Liver (tissue), 9 donors: ENCODE results near the gene BECN2. TPM values are rescaled to one million over a fixed set of nuclear protein-coding genes. Genes with fewer than 3 reads are reported as not detected.

Source experiments
- DNase-seq: peaks from one replicate; pipeline ENCODE4 v3.0.0-alpha.2; 2017; ENCODE audit warnings: low spot score
- H3K27ac ChIP-seq, 2 donors: one replicate each; pipeline ENCODE4 v1.7.0; 2013; ENCODE audit warnings: inconsistent platforms in 2 of 2, low read length in 2 of 2, control low read depth in 1 of 2, low read depth in 1 of 2, mild to moderate bottlenecking in 1 of 2
- H3K27me3 ChIP-seq, 4 donors: one replicate each; pipeline versions ENCODE4 v1.6.1 to v1.7.0; 2013; ENCODE audit warnings: low read length in 3 of 4, inconsistent platforms in 1 of 4, mild to moderate bottlenecking in 1 of 4, moderate library complexity in 1 of 4; ENCODE audit not compliant: control insufficient read depth in 4 of 4, insufficient read depth in 4 of 4
- H3K36me3 ChIP-seq, 4 donors: one replicate each; pipeline versions ENCODE4 v1.6.1 to v1.7.0; 2013; ENCODE audit warnings: low read length in 3 of 4, mild to moderate bottlenecking in 3 of 4, low read depth in 1 of 4, moderate library complexity in 1 of 4; ENCODE audit not compliant: control insufficient read depth in 4 of 4, insufficient read depth in 3 of 4
- H3K4me1 ChIP-seq, 4 donors: one replicate each; pipeline versions ENCODE4 v1.6.1 to v1.7.0; 2013; ENCODE audit warnings: low read length in 3 of 4, mild to moderate bottlenecking in 3 of 4, moderate library complexity in 1 of 4; ENCODE audit not compliant: control insufficient read depth in 4 of 4, insufficient read depth in 4 of 4
- H3K4me3 ChIP-seq, 3 donors: one replicate each; pipeline versions ENCODE4 v1.6.1 to v1.7.0; 2013; ENCODE audit warnings: low read length in 3 of 3, control low read depth in 1 of 3, low read depth in 1 of 3, mild to moderate bottlenecking in 1 of 3
- H3K9ac ChIP-seq, 2 donors: one replicate each; pipeline ENCODE4 v1.7.0; 2013; ENCODE audit warnings: low read length in 2 of 2, mild to moderate bottlenecking in 2 of 2, moderate library complexity in 2 of 2, control low read depth in 1 of 2, low read depth in 1 of 2
- H3K9me3 ChIP-seq, 4 donors: one replicate each; pipeline versions ENCODE4 v1.6.1 to v1.7.0; 2013; ENCODE audit warnings: low read length in 3 of 4; ENCODE audit not compliant: control insufficient read depth in 4 of 4
- ATF3 ChIP-seq: IDR thresholded peaks from 2 replicates; pipeline ENCODE4 v1.6.1; 2016; ENCODE audit warnings: antibody characterized with exemption
- CTCF ChIP-seq: fragments of 150-350 bp; IDR thresholded peaks from 2 replicates; pipeline ENCODE4 v1.5.1; 2017; ENCODE audit warnings: improper control_type of control experiment, low read depth, low read length; ENCODE audit not compliant: missing input control
- EGR1 ChIP-seq, 2 donors: IDR thresholded peaks; 2 replicates each; pipeline ENCODE4 v1.6.1; 2016 to 2018; ENCODE audit warnings: antibody characterized with exemption in 2 of 2, low read depth in 2 of 2
- FOXA1 ChIP-seq: IDR thresholded peaks from 2 replicates; pipeline ENCODE4 v1.6.1; 2016; ENCODE audit warnings: antibody characterized with exemption
- FOXA2 ChIP-seq: IDR thresholded peaks from 2 replicates; pipeline ENCODE4 v1.6.1; 2016; ENCODE audit warnings: antibody characterized with exemption
- GABPA ChIP-seq, 2 donors: IDR thresholded peaks in 1 of 2; conservative IDR thresholded peaks in 1 of 2; 2 replicates each; pipeline ENCODE4 v1.6.1; 2016; ENCODE audit warnings: antibody characterized with exemption in 2 of 2, mild to moderate bottlenecking in 1 of 2, moderate library complexity in 1 of 2
- HNF4A ChIP-seq, 2 donors: conservative IDR thresholded peaks; 2 replicates each; pipeline ENCODE4 v1.6.1; 2016; ENCODE audit warnings: antibody characterized with exemption in 2 of 2, mild to moderate bottlenecking in 2 of 2
- HNF4G ChIP-seq: IDR thresholded peaks from 2 replicates; pipeline ENCODE4 v1.6.1; 2016; ENCODE audit warnings: antibody characterized with exemption
- JUND ChIP-seq, 2 donors: IDR thresholded peaks; 2 replicates each; pipeline ENCODE4 v1.6.1; 2016; ENCODE audit warnings: antibody characterized with exemption in 2 of 2
- MAX ChIP-seq: IDR thresholded peaks from 2 replicates; pipeline ENCODE4 v1.6.1; 2016; ENCODE audit warnings: antibody characterized with exemption
- NR2F2 ChIP-seq: IDR thresholded peaks from 2 replicates; pipeline ENCODE4 v1.6.1; 2016; ENCODE audit warnings: antibody characterized with exemption
- RAD21 ChIP-seq, 2 donors: IDR thresholded peaks; 2 replicates each; pipeline ENCODE4 v1.6.1; 2016; ENCODE audit warnings: antibody characterized with exemption in 2 of 2, mild to moderate bottlenecking in 2 of 2
- REST ChIP-seq: IDR thresholded peaks from 2 replicates; pipeline ENCODE4 v1.6.1; 2016; ENCODE audit warnings: antibody characterized with exemption, mild to moderate bottlenecking
- RXRA ChIP-seq, 2 donors: IDR thresholded peaks; 2 replicates each; pipeline ENCODE4 v1.6.1; 2017 to 2018; ENCODE audit warnings: antibody characterized with exemption in 2 of 2, mild to moderate bottlenecking in 1 of 2
- SP1 ChIP-seq: IDR thresholded peaks from 2 replicates; pipeline ENCODE4 v1.6.1; 2018; ENCODE audit warnings: antibody characterized with exemption, mild to moderate bottlenecking
- TAF1 ChIP-seq: conservative IDR thresholded peaks from 2 replicates; pipeline ENCODE4 v1.6.1; 2016; ENCODE audit warnings: antibody characterized with exemption, mild to moderate bottlenecking
- YY1 ChIP-seq: IDR thresholded peaks from 2 replicates; pipeline ENCODE4 v1.6.1; 2016; ENCODE audit warnings: antibody characterized with exemption, mild to moderate bottlenecking
- ZBTB33 ChIP-seq: IDR thresholded peaks from 2 replicates; pipeline ENCODE4 v1.6.1; 2016; ENCODE audit warnings: antibody characterized with exemption
- WGBS: extraction: QIAGEN DNeasy Blood & Tissue Kit; methylation state at CpG from one replicate; pipeline ENCODE4 v1.1.7; 2013; 5-methylcytosine and 5-hydroxymethylcytosine counted together
- polyA plus RNA-seq, 2 donors: library from polyadenylated mRNA; stranded (reverse) in 1 of 2; unstranded in 1 of 2; fragments of 200-250 nt in 1 of 2; fragments of >200 nt in 1 of 2; fragmentation: Nextera tagmentation in 1 of 2; extraction: Ambion mirVana in 1 of 2; gene quantifications; one replicate each; pipeline versions ENCODE4 v1.2.1 to v1.2.3, GENCODE V29; 2013 to 2015
- total RNA-seq, 2 donors: library from RNA; depleted of rRNA; stranded (reverse); fragments of >200 nt; gene quantifications; one replicate each; pipeline ENCODE4 v1.2.3, GENCODE V29; 2014
- donor health status: healthy.
- donor health status: healthy.
- donor health status: healthy.
- donor health status: healthy.
- donor health status: healthy.

Gene BECN2
- total and polyA plus RNA-seq, 4 donors = not detected

GRCh38 chr1:242000434-242000833 is 42.9 kb downstream of the BECN2 start:
- peaks cover 0 to 6% (median 0%) of the 10 kb centered on the region in 4 donors for H3K4me1 ChIP-seq
- TF ChIP-seq YY1 (no peak), FOXA2 (no peak), HNF4G (no peak), GABPA (IDR thresholded peaks at IDR 0.05 in 1 of 2, conservative IDR thresholded peaks at IDR 0.05 in 1 of 2) (no peak), ZBTB33 (no peak), NR2F2 (no peak), SP1 (no peak), JUND (IDR thresholded peaks at IDR 0.05) (no peak), RAD21 (IDR thresholded peaks at IDR 0.05) (no peak), FOXA1 (no peak)

GRCh38 chr1:242002072-242002471 is 44.5 kb downstream of the BECN2 start:
- 70% methylated on average over 5 of the region's 5 CpGs for WGBS
- H3K9me3 ChIP-seq = no peaks in the 10 kb centered on the region
- H3K27ac ChIP-seq = no peak overlapping the region

More at GRCh38 chr1:242000434-242000833, 42.9 kb downstream of the BECN2 start:
- DNase-seq = no peak
- Histone ChIP-seq H3K36me3 (no peaks in the 10 kb centered on the region), H3K27ac (no peak overlapping the region), H3K27me3 (no peaks in the 10 kb centered on the region), H3K9ac (no peak overlapping the region), H3K4me3 (no peak overlapping the region), H3K9me3 (no peaks in the 10 kb centered on the region)
- 81% methylated on average over 7 of the region's 7 CpGs for WGBS

GRCh38 chr1:242002510-242002909 is 44.9 kb downstream of the BECN2 start:
- TF ChIP-seq EGR1 (IDR thresholded peaks at IDR 0.05; ENCODE audit: low read depth in 2 of 2) (no peak), ATF3 (no peak), FOXA1 (no peak), NR2F2 (no peak), JUND (IDR thresholded peaks at IDR 0.05) (no peak), REST (no peak), YY1 (no peak), RXRA (IDR thresholded peaks at IDR 0.05) (no peak), ZBTB33 (no peak), SP1 (no peak), MAX (no peak), RAD21 (IDR thresholded peaks at IDR 0.05) (no peak), CTCF (no peak), HNF4G (no peak), TAF1 (no peak), FOXA2 (no peak), HNF4A (conservative IDR thresholded peaks at IDR 0.05) (no peak)
- peaks cover 0 to 6% (median 0%) of the 10 kb centered on the region in 4 donors for H3K4me1 ChIP-seq
- WGBS = 67% methylated on average over 4 of the region's 4 CpGs
- DNase-seq = no peak
- no peaks in the 10 kb centered on the region for H3K27me3 ChIP-seq
- H3K9me3 ChIP-seq = no peaks in the 10 kb centered on the region
- no peak overlapping the region for H3K9ac ChIP-seq
- H3K27ac ChIP-seq = no peak overlapping the region
- H3K36me3 ChIP-seq = no peaks in the 10 kb centered on the region
- H3K4me3 ChIP-seq = no peak overlapping the region

More at GRCh38 chr1:242002072-242002471, 44.5 kb downstream of the BECN2 start:
- H3K27me3 ChIP-seq = no peaks in the 10 kb centered on the region
- no peak for TF ChIP-seq GABPA (IDR thresholded peaks at IDR 0.05 in 1 of 2, conservative IDR thresholded peaks at IDR 0.05 in 1 of 2)
- TF ChIP-seq SP1 = no peak
- peaks cover 0 to 6% (median 0%) of the 10 kb centered on the region in 4 donors for H3K4me1 ChIP-seq
- DNase-seq = no peak
- no peak overlapping the region for H3K4me3 ChIP-seq
- no peaks in the 10 kb centered on the region for H3K36me3 ChIP-seq
- H3K9ac ChIP-seq = no peak overlapping the region
